GM12873 (cell line): ENCODE measurements around the gene TMEFF1.

Experiments used
- TF ChIP-seq, protein P1 (sequence below): IDR thresholded peaks from 2 replicates; pipeline ENCODE4 v1.5.1; 2012; ENCODE audit warnings: low read depth, mild to moderate bottlenecking, moderate library complexity, low read length, control low read depth; ENCODE audit not compliant: insufficient read depth; ENCODE audit errors: missing control alignments

Gene TMEFF1

DNA sequence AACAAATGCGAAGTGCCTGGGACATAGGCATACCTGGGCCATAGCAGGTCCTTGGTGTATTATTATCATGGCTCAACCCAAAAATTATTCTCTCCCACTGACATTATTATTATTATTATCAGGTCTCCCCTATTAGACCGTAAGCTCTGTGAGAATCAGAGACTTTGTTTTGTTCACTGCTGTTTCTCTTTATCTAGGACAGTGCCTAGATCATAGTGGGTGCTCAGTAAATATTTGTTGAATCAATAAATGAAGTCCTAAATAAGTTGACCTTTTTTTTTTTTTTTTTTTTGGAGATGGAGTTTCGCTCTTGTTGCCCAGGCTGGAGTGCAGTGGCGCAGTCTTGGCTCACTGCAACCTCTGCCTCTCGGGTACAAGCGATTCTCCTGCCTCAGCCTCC is 4.9 kb upstream of the TMEFF1 start:
- TF ChIP-seq, protein P1, sequence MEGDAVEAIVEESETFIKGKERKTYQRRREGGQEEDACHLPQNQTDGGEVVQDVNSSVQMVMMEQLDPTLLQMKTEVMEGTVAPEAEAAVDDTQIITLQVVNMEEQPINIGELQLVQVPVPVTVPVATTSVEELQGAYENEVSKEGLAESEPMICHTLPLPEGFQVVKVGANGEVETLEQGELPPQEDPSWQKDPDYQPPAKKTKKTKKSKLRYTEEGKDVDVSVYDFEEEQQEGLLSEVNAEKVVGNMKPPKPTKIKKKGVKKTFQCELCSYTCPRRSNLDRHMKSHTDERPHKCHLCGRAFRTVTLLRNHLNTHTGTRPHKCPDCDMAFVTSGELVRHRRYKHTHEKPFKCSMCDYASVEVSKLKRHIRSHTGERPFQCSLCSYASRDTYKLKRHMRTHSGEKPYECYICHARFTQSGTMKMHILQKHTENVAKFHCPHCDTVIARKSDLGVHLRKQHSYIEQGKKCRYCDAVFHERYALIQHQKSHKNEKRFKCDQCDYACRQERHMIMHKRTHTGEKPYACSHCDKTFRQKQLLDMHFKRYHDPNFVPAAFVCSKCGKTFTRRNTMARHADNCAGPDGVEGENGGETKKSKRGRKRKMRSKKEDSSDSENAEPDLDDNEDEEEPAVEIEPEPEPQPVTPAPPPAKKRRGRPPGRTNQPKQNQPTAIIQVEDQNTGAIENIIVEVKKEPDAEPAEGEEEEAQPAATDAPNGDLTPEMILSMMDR = no peak

DNA sequence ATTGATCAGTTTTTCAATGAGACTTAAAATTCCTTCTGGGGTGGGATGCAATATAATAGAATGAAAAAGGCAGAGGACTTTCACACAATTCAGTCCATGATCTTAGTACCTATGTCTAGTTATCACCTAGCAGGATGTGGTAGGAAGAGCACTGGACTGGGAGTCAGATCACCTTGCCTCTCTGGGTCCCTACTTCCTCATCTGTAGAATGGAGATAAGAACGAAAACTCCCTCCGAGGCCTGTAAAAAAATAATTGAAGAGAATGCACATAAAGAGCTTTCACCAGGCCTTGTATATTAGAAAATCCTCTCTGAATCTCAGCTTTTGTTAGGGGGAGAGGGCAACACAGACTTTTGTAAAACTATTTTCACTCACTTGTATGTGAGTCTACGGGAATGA is 681 bp upstream of the TMEFF1 start:
- TF ChIP-seq, protein P1 = no peak

DNA sequence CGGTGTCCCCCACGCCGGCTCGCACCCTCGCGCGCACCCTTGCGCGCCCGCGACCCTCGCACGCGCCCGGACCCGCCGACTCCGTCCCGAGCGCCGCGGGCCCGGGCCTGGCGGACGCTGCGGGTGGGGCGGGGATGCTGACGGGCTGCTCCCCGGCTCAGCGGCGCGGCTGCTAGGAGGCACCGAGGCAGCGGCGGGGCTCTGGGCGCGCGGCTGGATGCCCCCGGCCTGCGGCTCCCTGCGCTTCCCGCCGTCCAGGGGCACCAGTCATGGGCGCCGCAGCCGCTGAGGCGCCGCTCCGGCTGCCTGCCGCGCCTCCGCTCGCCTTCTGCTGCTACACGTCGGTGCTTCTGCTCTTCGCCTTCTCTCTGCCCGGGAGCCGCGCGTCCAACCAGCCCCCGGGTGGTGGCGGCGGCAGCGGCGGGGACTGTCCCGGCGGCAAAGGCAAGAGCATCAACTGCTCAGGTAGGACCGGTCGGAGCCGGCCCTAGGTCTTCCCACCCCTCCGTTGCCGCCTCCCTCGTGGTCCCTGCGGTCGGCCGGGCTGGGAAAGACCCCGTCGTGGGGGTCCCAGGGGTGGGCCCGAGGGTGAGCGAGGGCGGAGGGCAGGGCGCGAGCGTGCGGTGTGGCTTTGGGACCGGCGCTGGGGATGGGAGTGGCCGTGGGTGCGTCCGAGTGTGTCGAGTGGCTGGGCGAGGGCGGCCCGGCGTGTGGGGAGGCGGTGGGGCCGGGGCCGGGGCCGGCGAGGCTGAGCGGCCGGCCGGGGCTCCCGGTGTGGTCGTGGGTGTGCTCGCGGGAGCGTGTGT is 530 bp downstream of the TMEFF1 start:
- TF ChIP-seq, protein P1 = no peak

DNA sequence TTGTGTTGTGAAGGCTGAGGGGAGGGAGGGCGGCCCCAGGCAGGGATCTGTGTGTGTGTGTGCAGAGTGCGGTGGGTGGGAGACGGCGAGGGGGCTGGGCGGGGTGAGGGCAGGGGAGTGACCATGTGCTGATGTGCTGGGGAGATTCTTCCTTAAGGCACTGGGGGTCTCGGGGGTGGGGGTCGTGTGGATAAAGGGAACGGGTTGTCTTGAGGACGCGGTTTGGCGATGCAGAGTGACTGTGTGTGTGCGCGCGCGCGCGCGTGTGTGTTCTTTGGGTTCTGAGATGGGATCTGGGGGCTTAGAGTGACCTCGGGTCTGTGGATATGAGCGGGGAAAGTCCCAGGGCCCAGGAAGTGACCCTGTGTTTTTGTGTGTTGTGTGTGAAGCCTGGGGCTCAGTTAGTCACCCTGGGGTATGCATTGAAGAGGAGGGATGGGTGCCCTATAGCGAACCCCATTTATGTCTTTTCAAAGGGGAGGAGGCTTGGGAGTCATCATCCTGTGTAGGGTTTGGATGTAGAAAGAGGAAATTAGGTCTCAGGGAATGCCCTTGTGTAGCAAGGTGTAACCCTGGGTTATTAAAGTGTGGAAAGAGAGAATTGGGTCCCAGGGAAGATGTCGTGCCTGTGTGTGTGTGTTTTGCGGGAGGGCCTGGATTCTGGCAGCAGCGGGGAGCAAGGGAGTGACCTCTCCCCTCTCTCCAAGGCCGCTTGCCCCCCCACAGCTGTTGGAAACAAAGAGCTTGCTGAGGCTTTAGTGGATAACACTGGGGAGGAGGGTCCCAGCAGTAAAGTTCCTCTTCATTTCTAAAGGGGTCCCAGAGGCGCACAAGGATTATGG is 1.4 kb downstream of the TMEFF1 start:
- TF ChIP-seq, protein P1 = no peak

DNA sequence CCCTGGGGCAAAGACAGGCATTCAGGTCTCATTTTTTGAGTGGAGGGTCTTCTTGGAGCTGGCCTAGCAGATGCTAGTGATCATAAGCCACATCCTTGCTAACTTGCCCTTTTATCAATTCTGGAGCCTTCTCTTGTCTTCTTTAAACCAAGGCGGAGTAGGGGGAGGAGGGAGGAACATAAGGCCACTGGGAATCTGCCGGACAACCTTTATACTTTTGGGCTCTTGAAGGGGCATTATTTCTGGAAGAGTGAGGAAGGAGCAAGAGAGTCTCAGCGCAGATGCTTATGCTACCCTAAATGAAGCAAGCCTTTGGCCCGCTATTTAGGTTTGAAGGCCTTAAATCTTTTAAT is 2.0 kb downstream of the TMEFF1 start:
- TF ChIP-seq, protein P1 = no peak

DNA sequence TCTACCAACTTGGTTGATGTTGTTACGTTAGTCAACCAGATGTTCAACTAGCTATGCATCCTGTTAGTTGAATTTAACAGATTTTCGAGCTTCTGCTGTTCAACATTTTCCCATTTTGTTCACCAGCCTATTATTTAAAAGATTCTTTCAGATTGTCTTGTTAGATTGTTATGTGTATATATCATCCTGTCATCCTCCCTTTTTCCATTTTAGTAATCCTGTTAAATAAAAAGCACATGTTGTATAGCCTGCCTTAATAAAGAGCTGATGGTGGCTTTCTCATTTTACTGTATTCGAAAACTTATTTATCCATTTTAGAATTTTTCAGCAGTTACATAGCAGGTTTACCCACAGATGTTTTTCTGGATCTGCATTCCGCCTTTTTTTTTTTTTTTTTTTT is 4.3 kb downstream of the TMEFF1 start:
- TF ChIP-seq, protein P1 = no peak

DNA sequence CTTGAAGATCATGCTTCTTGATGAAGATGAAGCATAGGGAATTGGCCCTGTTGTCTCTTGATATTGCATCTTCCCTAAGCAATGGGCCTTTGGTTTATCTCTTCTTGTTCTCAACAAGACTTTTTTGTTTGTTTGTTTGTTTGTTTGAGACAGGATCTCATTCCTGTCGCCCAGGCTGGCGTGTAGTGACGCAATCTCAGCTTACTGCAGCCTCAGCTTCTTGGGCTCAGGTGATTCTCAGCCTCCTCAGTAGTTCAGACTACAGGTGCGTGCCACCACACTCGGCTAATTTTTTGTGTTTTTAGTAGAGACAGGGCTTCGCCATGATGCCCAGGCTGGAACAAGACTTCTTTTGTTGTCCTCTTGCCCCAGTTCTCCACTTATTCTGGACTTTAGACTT is 5.2 kb downstream of the TMEFF1 start:
- TF ChIP-seq, protein P1 = no peak
